ENCODE measurements around the gene SLC35F3.

DNA sequence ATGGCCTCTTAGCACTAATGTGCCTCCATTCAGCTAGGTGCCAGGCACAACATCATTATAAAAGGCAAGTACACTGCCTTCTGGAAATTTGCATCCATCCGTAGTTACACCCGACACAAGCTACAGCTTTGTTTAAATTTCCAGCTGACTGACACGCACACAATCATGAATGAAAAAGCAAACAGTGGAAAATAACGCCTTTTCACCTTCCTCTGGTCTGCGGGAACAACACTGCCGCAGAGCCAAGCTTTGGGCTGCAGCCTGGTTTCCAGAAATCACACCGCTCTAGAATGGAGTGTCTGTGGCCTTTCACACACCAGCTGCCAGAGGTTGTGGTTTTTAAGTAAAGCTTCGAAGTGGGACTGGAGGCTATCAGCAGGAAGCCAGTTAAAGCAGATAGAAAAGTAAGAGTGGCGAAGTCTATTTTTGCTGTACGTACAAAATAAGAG lies 326.0 kb downstream of the SLC35F3 start:
- TF ChIP-seq CTCF (IDR thresholded peaks at IDR 0.05) (no peak), POLR2A (IDR thresholded peaks at IDR 0.05) (no peak)

Data from Peyer's patch (tissue), 4 donors.